NCI-H345 treated with DMSO at 0.1 percent for 48 hours (cell line): ENCODE results near the gene TEX47.

Experiments used
- DNase-seq: peaks from one replicate; lab custom pipeline; 2025; ENCODE audit not compliant: unreplicated experiment; lab: John Stamatoyannopoulos, UW

TEX47 gene

GRCh38 chr7:88756802-88757201 lies 38.7 kb downstream of the TEX47 start:
- no peak for DNase-seq

DNA sequence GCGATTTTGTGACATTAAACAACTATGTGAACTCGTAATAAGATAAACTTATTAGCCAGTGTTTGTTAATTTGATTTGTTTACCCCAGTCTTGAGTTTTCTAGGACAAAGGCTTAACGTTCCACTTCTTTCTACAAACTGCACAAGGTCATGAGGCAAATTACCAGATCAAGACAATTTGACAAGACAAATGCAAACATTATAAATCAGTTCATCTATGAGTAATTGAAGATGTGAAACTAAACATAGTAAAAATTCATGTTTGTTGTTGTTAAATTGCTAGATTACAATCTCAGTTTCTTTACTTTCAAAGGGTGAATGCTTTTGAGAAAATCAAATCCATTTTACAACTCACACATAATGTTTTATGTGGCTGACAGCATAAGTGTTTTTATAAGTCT lies 49.4 kb downstream of the TEX47 start:
- no peak for DNase-seq
